HG03469 (cell line): ENCODE data around the gene TNNC1.

Source experiments
- ATAC-seq: cut with Tn5 transposase; IDR thresholded peaks from one replicate; pipeline ENCODE4 v1.9.1; 2021; ENCODE audit warnings: mild to moderate bottlenecking, moderate library complexity, moderate number of reproducible peaks; ENCODE audit not compliant: unreplicated experiment

The TNNC1 gene

GRCh38 chr3:52443791-52444687 lies 9.8 kb downstream of the TNNC1 start:
- no peak for ATAC-seq

DNA sequence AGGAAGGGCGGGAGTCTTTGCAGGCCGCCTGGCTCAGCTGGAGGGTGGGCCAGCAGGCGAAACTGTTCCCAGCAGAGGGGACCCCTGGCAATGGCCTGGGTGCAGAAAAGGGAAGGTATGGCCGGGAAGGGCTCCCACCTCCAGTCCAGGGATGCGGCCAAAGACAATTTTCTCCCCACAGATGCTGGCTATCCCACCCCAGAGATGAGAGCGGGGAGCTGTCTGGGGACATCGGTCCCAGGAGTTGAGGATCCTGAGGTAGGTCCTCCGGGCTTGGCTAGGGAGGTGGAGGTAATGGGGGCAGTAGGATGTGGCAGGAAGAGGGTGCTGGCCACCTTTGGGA lies 10.6 kb downstream of the TNNC1 start:
- no peak for ATAC-seq

DNA sequence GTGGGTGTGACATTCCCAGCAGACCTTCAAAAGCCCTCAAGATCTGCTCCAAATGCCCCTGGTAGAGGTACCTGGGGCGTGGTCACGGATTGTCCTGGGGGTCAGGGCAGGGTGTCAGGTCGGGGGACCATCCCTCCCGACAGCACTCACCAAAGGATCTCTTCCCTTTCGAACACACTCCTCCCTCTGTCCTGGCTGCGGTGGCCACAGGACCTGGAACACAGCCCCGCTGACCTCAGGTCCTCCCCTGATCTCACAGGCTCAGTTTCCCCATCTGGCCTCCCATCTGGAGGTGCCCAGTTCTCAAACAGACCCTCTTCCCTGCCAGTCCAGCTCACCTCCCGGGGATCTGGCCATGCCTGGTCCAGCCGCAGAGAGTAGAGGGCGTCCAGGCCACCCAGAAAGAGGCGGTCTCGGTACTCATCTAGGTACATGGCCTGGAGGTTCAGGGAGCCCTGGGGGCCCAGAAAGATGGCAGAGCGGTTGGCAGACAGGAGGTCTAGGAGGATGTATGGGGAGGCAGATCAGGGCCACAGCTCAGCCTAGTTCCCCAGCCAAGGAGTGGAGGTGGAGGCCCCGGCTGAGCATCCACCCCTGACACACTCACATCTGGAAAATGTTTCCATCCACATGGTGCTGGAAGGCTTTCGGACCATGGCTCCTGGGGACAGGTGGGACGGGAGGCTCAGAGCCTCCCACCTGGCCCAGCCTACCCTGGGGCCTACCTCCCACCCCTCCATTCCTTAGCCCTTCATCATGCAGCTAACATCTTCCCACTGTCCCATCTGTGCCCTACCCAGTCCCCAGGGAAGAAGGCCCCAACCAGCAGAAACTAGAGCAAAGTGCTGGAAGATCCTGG lies 11.2 kb downstream of the TNNC1 start:
- ATAC-seq: no peak

DNA sequence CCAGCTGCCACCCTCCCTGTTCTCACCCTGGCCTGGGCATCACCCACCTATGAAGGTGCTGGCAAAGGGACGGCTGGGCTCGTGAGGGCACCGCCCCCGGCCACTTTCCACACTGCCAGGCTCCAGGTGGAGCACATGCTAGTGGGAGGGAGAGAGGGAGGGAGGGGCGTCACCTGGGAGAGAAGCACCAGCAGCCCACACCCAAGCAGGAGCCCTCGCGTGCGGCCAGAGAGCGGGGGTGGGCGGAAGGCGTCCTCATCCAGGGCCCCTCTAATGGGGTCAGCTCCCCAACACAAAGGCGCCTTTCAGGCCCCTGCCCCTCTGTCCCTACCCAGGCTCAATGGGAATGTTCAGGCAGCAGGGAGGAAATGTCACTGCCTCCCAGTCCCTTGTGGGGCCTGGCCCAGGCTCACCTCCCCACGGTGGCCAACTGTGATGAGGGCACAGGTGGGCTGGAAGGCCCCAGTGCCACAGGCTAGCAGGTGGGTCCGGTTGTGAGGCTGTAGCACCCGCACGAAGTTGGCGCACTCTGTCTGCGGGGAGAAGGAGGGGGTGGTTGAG lies 12.0 kb downstream of the TNNC1 start:
- no peak for ATAC-seq

- no peak for ATAC-seq
Measured at GRCh38 chr3:52441091-52441771, 12.6 kb downstream of the TNNC1 start.

DNA sequence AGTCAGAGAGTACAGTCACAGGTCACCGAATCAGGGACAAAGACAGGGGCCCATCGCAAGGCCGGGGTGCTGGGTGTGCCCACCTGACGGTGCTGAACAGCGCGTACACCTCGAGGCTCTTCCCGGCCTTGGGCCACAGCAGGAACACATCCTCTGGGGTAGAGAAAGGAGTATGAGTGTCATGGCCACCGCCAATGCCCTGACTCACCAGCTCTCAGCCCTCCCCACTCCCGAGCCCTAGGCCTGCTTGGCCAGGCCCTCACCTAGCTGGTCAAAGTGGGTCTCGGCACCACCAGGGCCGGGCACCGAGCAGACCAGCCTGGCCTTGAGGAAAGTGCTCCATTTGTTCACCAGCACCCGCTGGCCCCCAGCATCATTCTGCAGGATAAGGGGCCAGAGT lies 13.2 kb downstream of the TNNC1 start:
- no peak for ATAC-seq

DNA sequence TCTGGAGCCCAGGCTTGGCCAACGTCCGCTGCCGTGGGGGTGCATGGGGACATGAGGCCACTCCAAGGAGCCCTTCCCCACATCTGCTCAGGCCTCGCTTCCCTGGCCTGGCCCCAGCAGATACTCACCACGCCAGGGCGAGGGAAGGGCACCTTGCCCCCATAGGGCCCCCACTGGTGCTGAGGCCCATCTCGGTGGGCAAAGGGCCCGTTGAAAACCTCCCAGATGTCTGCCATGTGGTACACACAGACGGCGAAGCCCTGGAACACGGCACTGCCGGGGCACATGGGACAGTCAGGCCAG lies 13.6 kb downstream of the TNNC1 start:
- ATAC-seq: no peak

- ATAC-seq: no peak
Measured at GRCh38 chr3:52439426-52440248, 14.2 kb downstream of the TNNC1 start.

DNA sequence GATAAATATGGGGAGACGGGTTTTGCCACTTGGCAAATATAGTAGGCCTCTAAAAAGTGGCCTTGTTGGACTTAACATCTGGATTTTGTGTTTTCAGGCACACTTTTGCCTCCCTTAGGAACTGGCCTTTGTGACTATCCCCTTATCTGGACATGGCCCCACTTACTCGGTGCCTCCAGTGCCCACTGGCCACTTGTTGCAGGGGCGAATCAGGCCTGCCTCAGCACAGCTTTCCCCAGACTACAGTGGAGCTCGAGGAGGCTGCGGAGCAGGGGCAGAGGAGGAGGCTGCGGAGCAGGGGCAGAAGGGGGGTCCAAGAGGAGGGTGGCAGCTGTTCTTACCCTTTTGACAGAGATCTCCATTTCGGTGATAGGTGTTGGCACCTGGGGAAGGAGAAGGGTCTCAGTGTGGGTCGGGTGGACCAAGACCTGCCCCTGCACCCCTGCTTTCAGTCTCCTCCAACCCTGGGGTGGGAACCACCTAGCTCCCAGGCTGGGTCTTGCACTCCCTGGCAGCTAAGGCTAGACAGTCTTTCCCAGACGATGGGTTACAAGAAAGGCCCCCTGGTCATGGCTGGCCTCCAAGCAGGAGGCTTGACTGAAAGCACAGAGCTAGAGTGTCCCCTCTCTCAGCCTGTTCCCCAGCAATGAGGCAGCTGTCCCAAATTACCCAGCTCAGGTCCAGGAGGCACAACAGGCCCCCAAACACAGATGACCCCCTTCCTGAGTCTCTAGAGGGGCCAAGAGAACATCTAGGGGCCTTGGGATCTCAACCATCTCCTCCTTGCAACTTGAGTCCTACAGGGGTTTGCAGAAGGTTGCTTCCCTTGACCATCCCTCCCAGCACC lies 15.0 kb downstream of the TNNC1 start:
- no peak for ATAC-seq

- no peak for ATAC-seq
Measured at GRCh38 chr3:52438104-52438376, 15.8 kb downstream of the TNNC1 start.

- no peak for ATAC-seq
Measured at GRCh38 chr3:52437326-52438103, 16.3 kb downstream of the TNNC1 start.

DNA sequence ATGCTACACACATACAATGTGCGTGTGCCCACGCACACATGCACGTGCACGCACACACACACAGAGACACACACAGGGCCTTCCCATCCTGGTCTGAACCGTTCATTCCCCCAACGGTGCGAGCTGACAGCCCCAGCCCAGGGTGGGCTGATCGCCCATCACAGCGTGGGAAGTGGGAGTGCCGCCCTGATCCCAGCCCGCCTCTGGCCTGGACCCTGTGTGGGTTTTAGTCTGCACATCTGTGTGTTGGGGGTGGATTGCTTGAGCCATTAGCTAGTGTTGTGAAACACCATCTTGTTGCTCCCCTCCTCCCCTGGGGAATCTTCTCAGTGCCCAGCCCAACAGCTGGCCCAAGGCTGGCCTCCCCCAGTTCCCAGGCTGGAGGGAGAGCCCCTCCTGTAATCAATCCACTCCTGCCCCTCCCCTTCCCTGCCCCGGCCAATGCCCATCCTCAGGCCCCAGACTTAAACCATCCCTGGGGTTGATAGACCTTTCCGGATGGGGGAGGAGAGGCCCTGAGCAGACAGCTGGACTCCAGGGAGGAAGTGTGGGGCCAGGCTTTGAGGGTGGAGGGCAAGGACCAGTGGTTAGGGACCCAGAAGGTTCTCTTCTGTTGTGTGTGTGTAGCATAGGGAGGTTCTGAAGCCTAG lies 17.2 kb downstream of the TNNC1 start:
- ATAC-seq: no peak

DNA sequence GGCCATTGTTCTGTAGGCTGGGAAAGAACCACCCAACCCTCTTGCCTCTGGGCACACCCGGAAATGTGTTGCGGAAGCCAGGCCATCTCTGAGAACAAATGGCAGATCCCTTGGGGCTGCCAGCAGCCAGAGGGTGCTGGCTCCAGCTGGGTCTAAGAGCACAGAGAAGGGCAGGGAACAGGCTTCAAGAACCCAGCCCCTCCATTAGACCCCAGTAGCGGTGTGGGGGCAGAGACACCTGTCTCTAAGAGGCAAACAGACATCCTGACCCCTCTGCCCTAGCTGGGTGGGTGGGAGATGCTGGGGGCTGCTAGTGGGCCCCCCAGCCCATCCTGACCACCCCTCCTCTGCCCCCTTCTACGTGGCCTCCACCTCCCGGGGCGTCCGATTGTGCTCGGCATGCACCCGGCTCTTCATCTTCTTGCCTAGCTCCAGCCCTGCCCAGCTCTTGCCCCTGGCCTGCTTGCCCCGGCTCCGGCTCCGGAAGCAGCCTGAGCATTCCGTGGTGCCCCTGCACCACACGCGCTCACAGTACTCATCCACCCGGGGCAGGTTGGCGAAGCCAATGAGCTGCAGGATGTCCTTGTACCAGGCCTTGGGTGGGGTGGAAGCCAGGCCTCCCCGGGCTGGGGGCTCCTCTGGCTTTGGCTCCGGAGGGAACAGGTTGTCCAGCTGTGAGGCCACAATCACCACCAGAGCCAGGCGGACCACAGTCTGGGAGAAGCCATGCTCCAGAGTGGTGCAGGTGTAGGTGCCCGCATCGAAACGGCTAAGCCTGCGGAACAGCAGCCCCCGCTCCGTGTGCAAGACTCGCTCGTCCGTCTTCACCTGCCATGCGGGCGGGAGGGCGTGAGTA lies 18.4 kb downstream of the TNNC1 start:
- ATAC-seq: no peak

DNA sequence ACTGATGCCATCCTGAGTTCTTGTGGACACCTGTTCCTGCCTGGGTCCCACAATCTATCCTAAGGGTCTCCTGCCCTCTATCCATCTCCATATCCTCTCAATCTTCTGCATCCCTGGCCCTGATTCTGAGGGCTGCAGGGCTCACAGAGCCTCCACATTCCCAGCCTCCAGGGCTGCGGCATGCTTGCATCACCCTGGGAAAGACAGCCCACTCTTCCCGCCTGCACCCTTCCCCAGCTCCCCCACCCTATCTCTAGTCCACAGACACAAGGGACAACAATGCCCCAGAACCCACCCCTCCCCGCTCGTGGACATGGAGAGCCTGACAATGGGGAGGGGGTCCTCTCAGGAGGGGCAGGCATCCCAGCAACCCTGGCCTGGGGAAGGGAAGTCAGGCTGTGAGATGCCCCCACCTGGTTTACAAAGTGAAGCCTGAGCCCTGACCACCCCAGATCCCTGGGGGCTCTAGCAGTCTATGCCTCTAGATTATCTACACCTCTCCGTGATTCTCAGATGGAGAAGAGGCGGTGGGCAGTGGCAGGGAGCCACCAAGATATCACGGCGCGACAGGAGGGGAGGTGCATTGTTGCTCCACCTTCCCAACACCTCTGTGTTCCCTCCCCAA lies 19.2 kb downstream of the TNNC1 start:
- no peak for ATAC-seq

GRCh38 chr3:52433996-52434479 lies 19.8 kb downstream of the TNNC1 start:
- no peak for ATAC-seq

DNA sequence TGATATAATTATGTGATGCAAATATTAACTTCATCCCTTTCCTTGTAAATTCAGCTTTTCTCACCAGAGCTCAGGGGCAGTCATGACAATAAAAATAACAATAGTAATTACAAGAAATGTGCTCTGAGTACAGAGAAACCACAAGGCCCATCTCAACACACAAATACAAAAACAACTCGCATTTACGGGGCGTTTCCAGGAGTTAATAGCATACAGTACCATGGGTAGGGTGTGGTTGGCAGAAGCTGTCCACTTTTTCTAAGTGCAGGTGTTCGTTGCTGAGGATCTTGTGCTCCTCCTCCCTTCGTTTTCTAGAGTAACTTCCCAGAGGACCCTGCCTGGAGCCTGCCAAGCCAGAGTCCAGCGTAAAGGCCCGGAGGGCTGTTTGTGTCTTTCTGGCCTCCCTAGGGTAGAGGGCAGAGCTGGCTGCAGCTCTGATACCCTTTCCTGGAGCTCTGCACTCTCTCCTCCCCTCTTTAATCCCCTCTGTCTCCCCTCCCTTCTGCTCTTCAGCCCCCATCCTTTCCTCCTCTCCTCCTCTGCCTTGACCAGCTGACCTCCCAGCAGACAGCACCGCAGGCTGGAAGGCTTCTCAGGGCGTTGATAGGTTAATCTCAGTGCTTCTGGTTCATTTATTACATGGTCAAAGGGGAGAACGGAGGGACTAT lies 20.4 kb downstream of the TNNC1 start:
- ATAC-seq: no peak
